Brain pericyte (primary cell): ENCODE data around the gene GLI2.

Experiments
- DNase-seq: peaks from one replicate; pipeline ENCODE4 v3.0.0-alpha.2; 2012; ENCODE audit warnings: low read depth, low spot score

Gene GLI2

GRCh38 chr2:120712180-120712681 lies 23.4 kb upstream of the GLI2 start:
- no peak for DNase-seq

- DNase-seq, result no peak
Observed at GRCh38 chr2:120715353-120715752, 20.3 kb upstream of the GLI2 start.

DNA sequence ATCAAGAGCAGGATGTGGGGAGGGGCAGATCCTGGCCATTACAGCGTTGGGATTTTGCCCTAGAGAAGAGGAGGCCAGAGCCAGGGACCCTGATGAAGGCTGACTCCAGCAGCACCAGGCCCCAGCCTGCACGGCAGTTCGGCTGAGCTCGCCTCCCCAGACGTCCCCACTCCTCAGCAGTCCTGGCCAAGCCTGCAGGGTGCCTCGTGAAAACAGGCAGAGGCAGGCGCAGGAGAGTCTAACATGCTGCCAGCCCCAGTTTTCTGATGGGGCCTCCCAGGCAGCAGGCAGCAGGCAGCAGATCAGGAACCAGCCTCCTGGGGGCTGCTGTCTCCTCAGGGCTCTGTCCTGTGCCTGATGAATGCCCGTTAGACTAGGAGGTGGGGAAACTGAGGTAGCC lies 19.7 kb upstream of the GLI2 start:
- no peak for DNase-seq

GRCh38 chr2:120716641-120717585 lies 18.8 kb upstream of the GLI2 start:
- no peak for DNase-seq

DNA sequence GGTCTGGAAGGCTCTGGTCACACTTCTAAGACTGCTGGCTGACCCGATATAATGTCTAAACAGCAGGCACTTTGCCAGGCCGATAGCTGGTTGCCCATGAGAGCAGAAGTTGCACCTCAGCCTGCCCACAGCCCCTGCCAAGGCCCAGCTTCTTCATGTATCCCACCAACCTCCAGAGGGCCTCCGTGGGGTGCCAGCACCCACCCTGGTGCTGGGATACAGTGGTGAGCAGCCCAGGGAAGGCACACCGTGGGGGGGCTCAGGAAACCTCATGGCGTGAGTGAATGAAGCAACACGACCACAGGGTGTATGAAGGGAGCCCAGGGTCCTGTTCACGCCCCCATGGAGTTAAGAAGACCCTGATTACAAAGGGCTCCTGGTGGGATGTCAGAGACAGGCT lies 16.2 kb upstream of the GLI2 start:
- no peak for DNase-seq

GRCh38 chr2:120720231-120720630 lies 15.4 kb upstream of the GLI2 start:
- DNase-seq, result no peak

- no peak for DNase-seq
Observed at GRCh38 chr2:120720746-120721375, 14.8 kb upstream of the GLI2 start.

GRCh38 chr2:120722246-120722567 lies 13.5 kb upstream of the GLI2 start:
- DNase-seq, result no peak

GRCh38 chr2:120722568-120723421 lies 12.9 kb upstream of the GLI2 start:
- DNase-seq, result no peak

DNA sequence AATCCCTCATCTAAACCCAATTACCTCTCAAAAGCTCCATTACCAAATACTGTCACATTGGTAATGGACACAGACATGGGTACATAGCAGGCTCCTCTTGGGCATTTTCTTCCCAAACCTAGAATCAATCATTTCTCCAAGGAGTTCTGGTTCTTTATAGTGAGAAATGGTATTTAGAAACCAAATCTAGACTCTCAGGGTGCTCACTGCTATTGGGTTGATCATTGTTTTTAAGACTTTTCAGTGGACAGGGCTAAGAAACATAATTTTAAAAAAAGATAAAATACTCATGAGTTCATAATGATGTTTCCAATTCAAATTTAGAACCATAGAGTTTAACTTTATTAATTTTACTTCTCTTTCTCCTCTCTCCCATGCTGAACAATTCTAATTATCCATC lies 9.4 kb upstream of the GLI2 start:
- no peak for DNase-seq

- no peak for DNase-seq
Observed at GRCh38 chr2:120729406-120730399, 6.0 kb upstream of the GLI2 start.

- no peak for DNase-seq
Observed at GRCh38 chr2:120731175-120731574, 4.5 kb upstream of the GLI2 start.

DNA sequence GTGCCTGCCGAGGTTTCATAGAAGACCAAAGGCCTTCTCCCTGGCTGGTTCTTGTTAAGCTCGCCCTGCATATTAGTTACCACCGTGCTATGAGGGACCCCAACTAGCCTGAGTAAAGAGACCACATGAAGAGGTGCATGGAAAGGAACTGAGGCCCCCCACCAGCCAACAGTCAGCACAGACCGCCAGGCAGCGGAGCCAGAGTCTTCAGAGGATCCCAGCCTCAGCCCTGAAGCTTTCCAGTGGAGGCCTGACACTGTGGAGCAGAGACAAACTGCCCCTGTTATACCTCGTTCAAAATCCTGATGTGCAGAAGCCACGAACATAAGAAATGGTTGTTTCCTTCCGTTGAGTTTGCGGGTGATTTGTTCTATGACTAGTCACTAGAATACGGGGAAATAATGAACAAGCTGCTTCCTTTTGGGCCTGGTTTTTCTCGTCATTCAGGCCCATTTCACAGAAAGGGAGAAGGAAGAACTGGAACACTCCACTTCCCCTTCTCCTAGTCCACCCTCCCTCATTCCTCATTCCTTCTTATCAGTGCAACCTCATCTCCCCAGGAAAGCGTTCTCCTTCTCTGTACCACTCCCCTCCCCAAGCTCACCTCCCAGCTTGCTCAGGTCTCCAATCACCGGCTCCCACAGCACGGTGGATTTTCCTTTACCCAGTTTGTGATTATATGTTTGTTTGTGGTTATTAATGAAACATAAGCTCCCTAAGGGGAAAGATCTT lies 3.0 kb upstream of the GLI2 start:
- DNase-seq, result no peak

GRCh38 chr2:120733238-120733932 lies 2.3 kb upstream of the GLI2 start:
- no peak for DNase-seq

GRCh38 chr2:120734930-120735651 lies 577 bp upstream of the GLI2 start:
- no peak for DNase-seq

GRCh38 chr2:120736202-120736623 lies 545 bp downstream of the GLI2 start:
- no peak for DNase-seq

DNA sequence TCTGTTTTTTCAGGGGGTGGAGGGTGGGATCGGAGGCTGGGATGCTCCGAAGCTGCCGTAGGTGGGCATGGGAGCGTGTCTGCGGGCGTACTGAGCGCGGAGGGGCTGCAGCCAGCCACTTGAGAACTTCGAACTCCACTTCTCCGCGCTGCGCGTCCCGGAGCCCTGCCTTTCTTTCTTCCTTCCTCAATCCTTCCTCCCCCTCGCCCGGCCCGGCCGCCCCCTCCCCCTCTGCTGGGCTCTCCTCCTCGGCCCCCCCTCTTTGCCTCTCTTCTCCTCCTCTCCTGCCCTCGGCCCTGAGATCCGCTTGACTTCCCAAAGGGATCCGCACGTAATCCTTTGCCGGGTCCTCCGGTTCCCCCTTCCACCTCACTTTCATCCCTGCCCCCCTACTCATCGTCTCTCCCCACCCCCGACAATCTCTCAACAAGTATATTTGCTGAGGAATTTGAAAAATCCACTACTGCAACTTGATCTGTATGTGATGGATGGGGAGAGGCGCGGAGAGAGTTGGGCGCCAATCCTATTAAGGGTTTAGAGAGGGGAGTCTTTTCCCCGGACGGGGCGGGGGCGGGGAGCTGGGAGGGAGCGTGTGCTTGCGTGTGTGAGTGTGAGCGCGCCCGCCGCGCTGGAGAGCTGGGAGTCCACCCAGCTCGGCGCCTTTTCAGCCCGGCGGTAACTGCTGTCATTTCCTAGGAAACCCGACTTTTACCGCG lies 1.1 kb downstream of the GLI2 start:
- no peak for DNase-seq
